ENCODE results near the gene SH3PXD2A. TPM values are rescaled to one million over a fixed set of nuclear protein-coding genes. Genes with fewer than 3 reads are reported as not detected.
A peak's percentile ranks its signal among the peaks of the same experiment; 100 is the strongest.

SH3PXD2A gene
- total and polyA plus RNA-seq, 10 donors: 2.6 to 50.0 (median 35.2) TPM

- Histone ChIP-seq H3K27me3 (replicated peaks in 1 of 7) (no peaks in the 10 kb centered on the region), H3K4me3 (no peak overlapping the region), H3K27ac (no peak overlapping the region), H3K36me3 (peaks cover 0 to 4% (median 0%) of the 10 kb centered on the region in 6 donors), H3K9me3 (no peaks in the 10 kb centered on the region), H3K4me1 (no peaks in the 10 kb centered on the region)
- 61 to 85% (median 71%) methylated on average over 7 of the region's 7 CpGs for WGBS, 5 donors
- no peak for TF ChIP-seq POLR2A (IDR thresholded peaks at IDR 0.05)
- TF ChIP-seq CTCF (IDR thresholded peaks at IDR 0.05 in 8 of 11, conservative IDR thresholded peaks at IDR 0.05 in 3 of 11): no peak
- no peak for TF ChIP-seq POLR2AphosphoS5 (IDR thresholded peaks at IDR 0.05)
- intact Hi-C loops (cut with DNase I; ENCODE audit: low total_unique reads): loop anchor here (5.0 kb wide), 1 partner anchor 168 kb away; no protein-coding TSS in a partner anchor
- DNase-seq: no peak
Observed at GRCh38 chr10:103714232-103714891, 141.0 kb downstream of the SH3PXD2A start.

- Histone ChIP-seq H3K4me1 (peaks cover 0 to 3% (median 0%) of the 10 kb centered on the region in 6 donors), H3K4me3 (no peak overlapping the region), H3K36me3 (no peaks in the 10 kb centered on the region), H3K27ac (no peak overlapping the region), H3K9me3 (no peaks in the 10 kb centered on the region), H3K27me3 (replicated peaks in 1 of 7) (no peaks in the 10 kb centered on the region)
- 86 to 95% (median 88%) methylated on average over 4 of the region's 4 CpGs for WGBS, 5 donors
- no peak for DNase-seq
- TF ChIP-seq CTCF (IDR thresholded peaks at IDR 0.05 in 8 of 11, conservative IDR thresholded peaks at IDR 0.05 in 3 of 11) (no peak), POLR2AphosphoS5 (IDR thresholded peaks at IDR 0.05) (no peak), POLR2A (IDR thresholded peaks at IDR 0.05) (no peak)
- intact Hi-C loops (cut with DNase I; ENCODE audit: low total_unique reads): loop anchor here (2.0 to 5.0 kb wide), 2 partner anchors 145 to 169 kb away; no protein-coding TSS in a partner anchor
Observed at GRCh38 chr10:103713676-103714075, 141.7 kb downstream of the SH3PXD2A start.

GRCh38 chr10:103712898-103713498, 142.4 kb downstream of the SH3PXD2A start:
- no peaks in the 10 kb centered on the region for H3K27me3 ChIP-seq (replicated peaks in 1 of 7)
- DNase-seq: peak; percentile 85
- no peak overlapping the region for H3K27ac ChIP-seq
- no peak overlapping the region for H3K4me3 ChIP-seq
- peaks cover 0 to 10% (median 0%) of the 10 kb centered on the region in 6 donors for H3K4me1 ChIP-seq
- intact Hi-C loops (cut with DNase I; ENCODE audit: low total_unique reads): loop anchor here (2.0 to 5.0 kb wide), 2 partner anchors 146 to 169 kb away; no protein-coding TSS in a partner anchor
- peak in 1 of 3 donors; percentile 19 for TF ChIP-seq POLR2AphosphoS5 (IDR thresholded peaks at IDR 0.05)
- no peak for TF ChIP-seq POLR2A (IDR thresholded peaks at IDR 0.05)
- peak; percentile 85 to 96 (median 94) for TF ChIP-seq CTCF (IDR thresholded peaks at IDR 0.05 in 8 of 11, conservative IDR thresholded peaks at IDR 0.05 in 3 of 11)
- H3K9me3 ChIP-seq: no peaks in the 10 kb centered on the region
- WGBS, 5 donors: 14 to 18% (median 16%) methylated on average over 7 to 8 of the region's 8 CpGs
- no peaks in the 10 kb centered on the region for H3K36me3 ChIP-seq

GRCh38 chr10:103712146-103712545, 143.2 kb downstream of the SH3PXD2A start:
- H3K27me3 ChIP-seq (replicated peaks in 1 of 7): no peaks in the 10 kb centered on the region
- WGBS, 5 donors: 64 to 84% (median 75%) methylated on average over 5 of the region's 5 CpGs
- no peaks in the 10 kb centered on the region for H3K36me3 ChIP-seq
- no peak for DNase-seq
- H3K4me1 ChIP-seq: peaks cover 0 to 12% (median 0%) of the 10 kb centered on the region in 6 donors
- TF ChIP-seq CTCF (IDR thresholded peaks at IDR 0.05 in 8 of 11, conservative IDR thresholded peaks at IDR 0.05 in 3 of 11) (no peak), POLR2A (IDR thresholded peaks at IDR 0.05) (no peak), POLR2AphosphoS5 (IDR thresholded peaks at IDR 0.05) (no peak)
- no peak overlapping the region for H3K4me3 ChIP-seq
- no peak overlapping the region for H3K27ac ChIP-seq
- intact Hi-C loops (cut with DNase I; ENCODE audit: low total_unique reads): loop anchor here (2.0 to 5.0 kb wide), 2 partner anchors 147 to 170 kb away; no protein-coding TSS in a partner anchor
- H3K9me3 ChIP-seq: no peaks in the 10 kb centered on the region
